ENCODE data around the gene CRABP1.
"Not testable (repeated sequence)": the region's sequence is repeated elsewhere in the genome, so short reads cannot be mapped to it uniquely, and the experiment has no call there.

Gene CRABP1

DNA sequence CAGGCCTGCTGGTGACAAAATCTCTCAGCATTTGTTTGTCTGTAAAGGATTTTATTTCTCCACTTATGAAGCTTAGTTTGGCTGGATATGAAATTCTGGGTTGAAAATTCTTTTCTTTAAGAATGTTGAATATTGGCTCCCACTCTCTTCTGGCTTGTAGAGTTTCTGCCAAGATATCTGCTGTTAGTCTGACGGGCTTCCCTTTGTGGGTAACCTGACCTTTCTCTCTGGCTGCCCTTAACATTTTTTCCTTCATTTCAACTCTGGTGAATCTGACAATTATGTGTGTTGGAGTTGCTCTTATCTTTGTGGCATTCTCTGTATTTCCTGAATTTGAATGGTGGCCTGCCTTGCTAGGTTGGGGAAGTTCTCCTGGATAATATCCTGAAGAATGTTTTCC, 40.0 kb downstream of the CRABP1 start:
- FAIRE-seq, result not testable (repeated sequence)

DNA sequence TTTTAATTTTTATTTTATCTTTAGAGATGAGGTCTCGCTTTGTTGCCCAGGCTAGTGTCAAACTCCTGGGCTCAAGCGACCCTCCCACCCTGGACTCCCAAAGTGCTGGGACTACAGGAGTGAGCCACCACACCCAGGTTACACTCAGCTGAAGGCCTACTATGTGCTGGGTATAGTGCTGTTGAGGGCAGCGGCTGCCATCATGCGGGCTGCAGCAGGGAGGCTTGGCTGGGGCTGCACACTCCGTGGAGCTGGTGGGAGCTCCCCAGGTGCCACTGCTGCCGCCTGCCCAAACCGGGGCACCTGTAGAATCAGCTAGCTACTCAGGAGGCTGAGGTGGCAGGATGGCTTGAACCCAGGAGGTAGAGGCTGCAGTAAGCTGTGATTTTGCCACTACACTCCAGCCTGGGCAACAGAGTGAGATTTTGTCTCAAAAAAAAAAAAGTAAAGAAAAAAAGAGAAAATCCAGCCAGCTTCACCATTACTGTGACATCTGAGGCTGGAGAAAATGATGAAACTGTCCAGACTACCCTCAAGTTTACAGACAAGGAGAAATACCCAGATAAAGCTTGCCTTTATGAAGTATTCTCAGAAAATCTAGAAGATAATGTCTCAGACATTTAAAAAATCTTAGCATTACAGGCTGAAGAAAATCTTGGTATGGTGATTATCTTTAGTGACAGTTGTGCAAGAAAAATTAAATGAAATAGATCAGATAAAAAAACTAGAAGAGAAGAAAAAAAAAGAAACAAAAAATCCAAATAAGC, 42.1 kb downstream of the CRABP1 start:
- FAIRE-seq, result no peak

DNA sequence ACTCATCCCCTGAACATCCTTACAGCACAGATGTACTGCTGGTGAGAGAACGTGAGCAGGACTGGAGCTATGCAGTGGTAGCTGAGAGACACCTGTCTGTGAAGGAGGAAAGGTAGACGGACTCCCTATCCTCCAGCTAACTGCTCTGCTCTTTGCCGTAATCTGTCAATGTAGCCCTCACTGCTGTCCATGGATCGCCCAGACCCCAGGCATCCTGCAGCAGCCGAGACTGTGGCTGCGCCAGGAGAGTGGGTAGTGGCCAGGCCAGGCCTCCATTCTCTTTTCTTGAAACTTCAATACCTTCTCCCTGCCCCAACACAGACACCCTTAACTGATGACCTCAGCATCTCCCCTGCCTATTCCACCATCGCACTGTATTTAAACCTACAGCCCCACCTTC, 44.5 kb downstream of the CRABP1 start:
- no peak for FAIRE-seq

DNA sequence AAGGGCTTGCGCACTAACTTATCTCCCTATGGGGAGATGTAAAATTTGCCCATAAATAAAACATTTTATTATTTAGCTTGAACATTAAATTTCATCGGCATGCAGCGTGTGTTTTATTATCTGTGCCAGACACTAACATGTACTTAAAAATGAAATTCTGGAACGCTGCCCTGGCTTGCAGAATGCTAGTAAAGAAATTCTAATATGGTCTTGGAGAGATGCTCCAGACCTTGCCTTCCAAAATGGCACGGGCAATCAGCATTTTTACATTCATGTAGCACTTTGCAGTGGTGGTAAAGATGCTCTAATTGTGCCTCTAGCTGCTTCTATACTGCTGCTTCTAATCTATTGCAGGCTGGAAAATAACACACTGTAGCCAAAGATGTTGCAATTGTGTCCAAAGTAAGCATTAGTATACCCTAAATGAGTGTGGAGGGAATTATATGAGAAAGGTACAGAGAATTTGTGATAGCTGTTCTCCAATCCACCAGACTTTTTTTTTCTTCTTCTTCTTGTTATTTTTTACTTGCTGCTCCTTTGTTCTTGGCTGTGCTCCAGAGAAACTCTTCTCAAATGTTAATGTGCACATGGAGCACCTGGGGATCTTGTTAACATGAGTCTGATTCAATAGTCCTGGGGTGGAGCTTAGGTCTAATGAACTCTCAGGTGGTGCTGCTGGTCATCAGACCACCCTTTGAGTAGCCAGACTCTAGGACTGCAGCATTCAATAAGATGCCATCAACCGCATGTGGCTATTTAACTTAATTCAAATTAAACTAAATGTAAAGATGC, 47.3 kb downstream of the CRABP1 start:
- no peak for FAIRE-seq

DNA sequence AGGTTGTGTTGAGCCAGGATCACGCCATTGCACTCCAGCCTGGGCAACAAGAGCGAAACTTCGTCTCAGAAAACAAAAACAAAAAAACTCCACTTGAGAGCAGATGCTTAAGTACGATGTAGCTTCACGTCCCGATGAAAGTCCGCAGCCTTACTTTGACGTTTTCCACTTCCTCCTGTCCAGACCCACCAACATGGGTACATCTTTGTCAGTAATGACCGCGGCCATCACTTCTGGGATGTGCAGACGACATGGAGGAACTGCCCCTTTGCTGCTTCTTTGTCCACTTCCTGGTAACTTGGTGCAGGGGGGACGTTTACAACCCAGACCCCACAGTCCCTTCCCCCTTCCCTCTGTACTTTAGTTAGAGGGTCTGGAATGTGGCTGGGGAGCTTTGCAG, 48.7 kb downstream of the CRABP1 start:
- FAIRE-seq, result no peak

DNA sequence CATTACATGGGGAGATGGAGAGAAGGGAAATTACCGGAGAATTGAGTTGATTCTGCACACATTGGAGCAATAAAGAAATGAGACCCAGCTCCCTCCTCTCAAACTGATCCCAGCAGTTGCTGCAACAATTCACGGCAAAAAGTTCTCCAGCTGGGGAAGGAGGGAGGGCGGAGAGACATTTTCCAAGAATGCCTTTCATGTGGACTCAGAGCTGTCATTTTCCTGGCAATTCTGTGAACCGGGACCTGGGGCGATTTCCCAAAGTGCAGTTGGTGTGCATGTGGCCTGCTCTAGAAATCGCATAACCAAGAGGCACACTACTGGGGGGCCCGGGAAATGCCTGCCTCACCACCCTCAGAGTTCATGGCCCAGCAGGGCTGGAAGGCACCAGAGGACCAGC, 49.2 kb downstream of the CRABP1 start:
- no peak for FAIRE-seq

DNA sequence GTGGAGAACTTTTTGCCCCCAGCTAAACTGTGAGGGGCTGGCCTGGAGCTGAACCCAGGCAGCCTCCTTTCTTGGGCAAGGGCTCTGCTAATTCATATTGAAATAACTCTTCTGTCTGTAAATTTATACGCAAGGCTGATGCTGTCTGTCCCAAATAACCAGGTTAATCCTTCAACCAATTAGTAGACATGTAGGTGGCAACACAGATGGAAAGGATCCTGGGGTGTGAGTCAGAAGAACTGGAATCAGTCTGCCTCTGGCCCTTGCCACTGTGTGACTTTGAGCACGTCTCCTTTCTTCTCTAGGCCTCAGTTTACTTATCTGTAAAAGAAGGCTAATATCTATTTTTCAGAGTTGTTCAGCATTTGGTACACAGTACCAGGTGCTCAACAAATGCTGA, 49.6 kb downstream of the CRABP1 start:
- no peak for FAIRE-seq

DNA sequence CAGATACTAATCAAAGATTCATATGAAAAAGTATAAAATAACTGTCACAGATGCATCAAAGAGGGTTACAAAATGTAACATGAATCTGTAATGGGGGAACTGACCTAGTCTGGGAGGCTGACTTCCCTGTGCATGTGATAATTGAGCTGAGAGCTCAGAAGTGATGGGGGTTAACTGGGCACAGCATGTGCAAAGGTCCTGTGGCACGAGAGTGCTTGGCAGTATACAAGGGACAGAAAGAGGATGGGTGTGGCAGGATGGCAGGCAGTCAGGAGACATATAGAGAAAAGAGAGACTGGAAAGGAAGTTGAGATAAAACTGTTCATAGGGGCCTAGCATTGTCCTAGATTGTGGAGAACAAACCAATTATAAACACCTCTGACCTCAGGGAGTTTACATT, 50.1 kb downstream of the CRABP1 start:
- no peak for FAIRE-seq

DNA sequence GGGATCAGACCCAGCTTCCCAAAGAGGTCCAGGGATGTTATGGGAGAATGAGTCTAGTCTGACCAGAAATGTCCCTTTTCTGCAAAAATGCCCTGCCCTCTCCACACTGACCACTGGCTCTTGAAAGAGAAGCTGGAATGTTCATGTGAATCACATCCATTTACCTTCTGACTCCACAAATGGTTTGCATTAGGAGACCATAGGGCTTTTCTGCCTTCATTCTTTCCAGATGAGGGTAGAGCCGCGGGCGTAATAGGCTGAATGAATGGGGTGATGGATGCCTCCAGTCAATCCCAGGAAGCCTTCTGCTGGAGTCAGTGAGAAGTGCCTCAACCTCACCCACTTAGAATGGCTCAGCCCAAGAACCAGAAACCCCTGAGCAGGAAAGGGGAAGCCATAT, 50.7 kb downstream of the CRABP1 start:
- no peak for FAIRE-seq

DNA sequence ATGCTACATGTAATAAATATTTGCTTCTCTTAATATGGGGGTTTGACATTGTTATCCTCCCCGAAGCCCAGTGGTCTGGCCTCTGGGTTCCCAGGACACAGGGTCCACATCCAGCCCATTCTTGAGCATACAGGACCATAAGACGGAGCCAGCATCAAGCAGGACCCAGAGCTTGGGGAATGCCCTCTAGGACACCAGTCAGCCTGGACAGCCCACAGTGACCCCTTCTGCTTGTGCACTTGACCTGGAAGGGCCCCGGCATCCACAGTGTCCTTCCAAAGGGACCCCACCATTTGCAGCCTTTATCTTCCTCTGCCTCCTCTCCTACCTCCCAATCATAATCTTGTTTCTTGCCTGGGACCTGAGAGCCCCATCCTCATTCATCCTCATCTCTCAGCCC, 51.6 kb downstream of the CRABP1 start:
- FAIRE-seq, result no peak

DNA sequence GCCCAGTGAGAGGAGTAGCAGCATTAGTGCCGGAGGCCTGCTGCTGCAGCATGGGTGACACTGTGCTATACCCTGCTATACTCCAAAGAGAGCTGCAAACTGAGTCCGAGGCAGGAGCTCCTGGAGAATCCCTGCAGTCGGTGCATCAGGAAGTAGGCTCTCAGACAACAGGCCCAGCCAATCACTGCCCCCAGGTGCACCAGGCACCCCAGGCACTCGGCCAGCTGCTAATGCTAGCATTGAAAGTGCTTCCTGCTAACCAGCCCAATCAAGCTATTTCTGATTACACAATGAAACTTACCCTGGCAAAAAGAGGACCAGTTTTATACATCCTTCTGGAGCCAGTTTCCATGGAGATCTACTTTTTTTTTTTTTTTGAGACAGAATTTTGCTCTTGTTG, 52.3 kb downstream of the CRABP1 start:
- FAIRE-seq, result no peak

DNA sequence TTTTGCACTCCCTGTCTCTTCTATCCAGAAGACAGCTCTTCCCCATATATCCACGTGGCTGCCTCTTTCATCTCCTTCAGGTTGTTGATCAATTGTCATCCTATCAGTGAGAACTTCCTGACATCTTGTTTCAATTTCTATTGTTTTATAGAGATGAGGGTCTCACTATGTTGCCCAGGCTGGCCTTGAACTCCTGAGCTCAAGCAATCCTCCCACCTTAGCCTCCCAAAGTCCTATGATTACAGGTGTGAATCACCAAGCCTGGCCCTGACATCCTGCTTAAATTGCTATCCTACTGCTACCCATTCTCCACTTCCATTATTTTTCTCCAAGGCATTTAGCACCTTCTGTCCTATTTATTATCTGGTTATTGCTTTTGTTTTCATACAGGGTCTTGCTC, 53.0 kb downstream of the CRABP1 start:
- FAIRE-seq, result no peak

DNA sequence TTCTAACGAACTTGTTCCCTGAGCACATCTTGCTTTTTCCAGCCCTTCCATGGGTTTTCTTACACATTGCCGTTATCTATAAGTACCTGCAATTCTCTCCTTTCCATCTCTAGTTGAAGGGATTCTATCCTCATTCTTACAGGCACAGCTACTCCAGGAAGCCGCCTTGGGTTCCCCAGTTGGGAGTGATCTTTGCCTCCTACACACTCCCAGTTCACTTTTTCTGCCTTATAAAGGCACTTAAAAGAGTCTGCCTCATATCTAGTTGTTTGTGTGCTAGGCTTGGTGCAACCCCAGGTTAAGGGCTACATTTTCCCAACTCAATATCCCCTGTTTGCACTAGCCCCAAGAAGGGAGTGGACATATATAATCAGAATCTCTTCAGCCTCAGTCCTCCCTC, 53.9 kb downstream of the CRABP1 start:
- FAIRE-seq, result no peak

DNA sequence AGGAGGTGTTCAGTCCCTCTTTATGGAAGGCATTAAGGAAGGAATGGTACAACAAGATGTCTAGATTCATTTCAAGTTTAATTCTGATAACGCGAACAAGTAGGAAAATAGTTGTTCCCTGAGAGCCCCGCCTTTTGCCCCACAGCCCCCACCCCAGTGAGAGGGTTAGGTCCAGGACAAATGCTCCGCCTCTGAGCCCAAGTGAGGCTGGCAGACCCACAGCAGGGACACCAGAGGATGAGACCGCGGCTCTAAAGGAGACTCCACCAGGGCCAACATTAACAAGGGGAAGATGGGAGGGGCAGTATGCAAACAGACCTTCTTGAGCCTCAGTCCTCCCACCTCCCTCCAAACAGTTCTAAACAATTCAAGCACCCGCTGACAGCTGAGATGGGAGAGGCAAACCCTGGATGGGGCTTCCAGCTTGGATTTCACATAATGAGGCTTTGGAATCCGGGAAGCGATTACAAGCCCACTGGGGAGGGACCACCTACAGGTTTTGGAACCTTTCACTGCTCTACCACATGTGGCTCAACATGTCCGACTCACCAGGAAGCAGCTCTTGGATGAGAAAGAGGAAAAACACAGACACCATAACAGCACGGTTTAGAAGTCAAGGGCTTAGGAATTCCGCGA, 54.9 kb downstream of the CRABP1 start:
- no peak for FAIRE-seq

DNA sequence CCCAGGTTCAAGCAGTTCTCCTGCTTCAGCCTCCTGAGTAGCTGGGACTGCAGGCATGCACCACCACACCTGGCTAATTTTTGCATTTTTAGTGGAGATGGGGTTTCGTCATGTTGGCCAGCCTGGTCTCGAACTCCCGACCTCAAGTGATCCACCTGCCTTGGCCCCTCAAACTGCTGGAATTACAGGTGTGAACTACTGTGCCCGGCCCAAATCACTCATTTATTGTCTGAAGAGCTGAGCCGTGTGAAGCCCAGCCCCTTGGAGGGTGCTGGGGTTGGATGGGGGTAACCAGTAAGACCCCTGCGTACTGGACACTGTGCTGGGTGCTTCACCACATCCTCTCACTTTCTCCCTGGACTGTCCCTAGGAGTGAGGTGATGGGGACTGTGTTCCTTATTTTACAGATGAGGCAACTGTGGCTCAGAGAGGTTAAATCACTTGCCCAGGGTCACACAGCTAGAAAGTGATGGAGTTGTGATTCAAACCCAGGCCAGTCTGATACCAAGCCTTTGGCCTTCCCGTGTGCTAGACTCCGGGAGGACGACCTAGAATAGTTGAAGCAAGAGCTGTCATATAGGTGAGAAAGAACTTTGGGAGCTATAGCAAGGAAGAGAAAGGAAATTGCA, 56.1 kb downstream of the CRABP1 start:
- no peak for FAIRE-seq

DNA sequence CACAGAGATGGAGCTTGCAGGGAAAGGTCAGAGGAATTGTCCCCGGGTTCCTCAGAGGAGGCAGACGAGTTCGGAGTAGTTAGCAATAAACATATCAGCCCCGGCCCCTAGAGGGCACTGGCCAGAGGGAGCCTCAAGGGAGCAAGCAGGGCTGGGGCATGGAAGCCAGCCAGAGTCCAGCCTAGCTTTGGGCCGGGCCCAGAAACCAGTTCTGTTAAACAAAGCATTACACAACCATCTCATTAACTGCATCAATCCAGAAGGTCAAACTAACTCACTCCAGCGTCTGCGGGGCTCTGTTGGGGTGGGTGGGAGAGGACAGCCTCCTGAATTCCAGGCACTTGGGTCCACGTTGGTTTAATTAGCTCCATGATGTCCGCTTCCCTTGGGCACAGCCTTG, 56.8 kb downstream of the CRABP1 start:
- no peak for FAIRE-seq

DNA sequence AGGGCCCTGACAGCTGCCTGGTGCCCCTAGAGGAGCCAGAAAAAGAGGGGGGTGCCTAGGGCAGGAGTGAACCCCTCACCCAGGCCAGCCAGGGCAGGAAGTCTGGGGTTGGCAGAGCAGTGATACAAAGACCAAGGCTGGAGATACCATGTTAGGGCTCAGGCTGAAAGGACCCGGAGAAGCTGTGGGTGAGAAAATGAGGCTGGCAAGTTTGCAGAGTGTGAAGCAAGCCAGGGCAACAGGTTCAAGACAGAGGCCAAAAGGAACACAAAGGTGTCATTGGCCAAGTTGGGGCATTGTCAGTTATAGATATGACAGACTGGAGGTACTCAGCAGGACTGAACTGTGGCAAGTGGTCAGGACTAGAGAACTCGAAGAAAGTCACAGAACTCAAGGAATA, 57.2 kb downstream of the CRABP1 start:
- FAIRE-seq, result no peak
